ENCODE data around the gene USH2A. TPM values are rescaled to one million over a fixed set of nuclear protein-coding genes. Genes with fewer than 3 reads are reported as not detected.
"Not testable (repeated sequence)": the region's sequence is repeated elsewhere in the genome, so short reads cannot be mapped to it uniquely, and the experiment has no call there.

Gene USH2A
- total and polyA plus RNA-seq, 5 donors from 2014 or later, result not detected

DNA sequence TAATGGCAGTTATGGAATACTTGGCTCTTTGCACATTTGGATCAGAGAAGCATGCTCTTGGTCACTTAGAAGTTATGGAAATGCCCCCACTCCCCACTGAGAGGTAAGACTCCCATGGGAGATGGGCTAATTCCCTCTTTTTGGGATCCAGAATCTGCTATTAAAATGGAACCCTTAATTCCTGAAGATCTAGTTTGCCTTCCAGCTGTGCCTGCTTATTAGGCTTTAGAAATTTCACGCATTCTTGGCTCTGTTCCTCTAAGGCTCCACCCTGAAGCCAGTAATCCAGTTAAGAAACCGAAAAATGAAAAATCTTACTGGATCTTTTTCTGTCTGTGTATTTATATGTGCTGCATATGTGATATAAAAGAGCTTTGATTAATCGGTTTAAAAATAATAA is 76.7 kb downstream of the USH2A start:
- Histone ChIP-seq H3K9me3 (ENCODE audit: control insufficient read depth in 2 of 2, low read length in 2 of 2) (peaks cover 6% of the 10 kb centered on the region in 2 experiments), H3K4me3 (ENCODE audit: low read depth, low read length) (no peak overlapping the region), H3K4me1 (ENCODE audit: control insufficient read depth, insufficient read depth, low read length, poor library complexity, severe bottlenecking) (no peaks in the 10 kb centered on the region), H3K36me3 (ENCODE audit: control insufficient read depth, insufficient read depth, low read length) (no peaks in the 10 kb centered on the region), H3K27ac (ENCODE audit: insufficient read depth, low read length, poor library complexity, severe bottlenecking) (no peak overlapping the region), H3K27me3 (ENCODE audit: control insufficient read depth, insufficient read depth, low read length) (no peaks in the 10 kb centered on the region)
- H3K4me1 Mint-ChIP-seq, result no peaks in the 10 kb centered on the region
- H3K4me3 Mint-ChIP-seq, result no peak overlapping the region
- no peak overlapping the region for H3K27ac Mint-ChIP-seq
- H3K36me3 Mint-ChIP-seq, result no peaks in the 10 kb centered on the region
- H3K27me3 Mint-ChIP-seq, result no peaks in the 10 kb centered on the region
- H3K9me3 Mint-ChIP-seq, result peaks cover 0 to 13% (median 4%) of the 10 kb centered on the region in 7 donors
- DNase-seq, result no peak
- no peak for ATAC-seq (ENCODE audit: low read depth in 2 of 2)

DNA sequence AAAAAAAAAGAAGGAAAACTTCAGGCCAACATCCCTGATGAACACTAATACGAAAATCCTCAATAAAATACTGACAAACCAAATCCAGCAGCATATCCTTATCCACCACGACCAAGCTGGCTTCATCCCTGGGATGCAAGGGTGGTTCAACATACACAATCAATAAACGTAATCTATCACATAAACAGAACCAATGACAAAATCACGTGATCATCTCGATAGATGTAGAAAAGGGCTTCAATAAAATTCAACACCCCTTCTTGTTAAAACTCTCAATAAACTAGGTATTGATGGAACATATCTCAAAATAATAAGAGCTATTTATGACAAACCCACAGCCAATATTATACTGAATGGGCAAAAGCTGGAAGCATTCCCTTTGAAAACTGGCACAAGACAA is 82.7 kb downstream of the USH2A start:
- not testable (repeated sequence) for H3K4me3 ChIP-seq (ENCODE audit: low read depth, low read length); H3K9me3 ChIP-seq (ENCODE audit: control insufficient read depth in 2 of 2, low read length in 2 of 2); H3K27ac Mint-ChIP-seq; H3K4me3 Mint-ChIP-seq; H3K36me3 Mint-ChIP-seq; H3K4me1 Mint-ChIP-seq; H3K4me1 ChIP-seq (ENCODE audit: control insufficient read depth, insufficient read depth, low read length, poor library complexity, severe bottlenecking); ATAC-seq (ENCODE audit: low read depth in 2 of 2); H3K36me3 ChIP-seq (ENCODE audit: control insufficient read depth, insufficient read depth, low read length); DNase-seq; H3K27me3 ChIP-seq (ENCODE audit: control insufficient read depth, insufficient read depth, low read length); H3K27ac ChIP-seq (ENCODE audit: insufficient read depth, low read length, poor library complexity, severe bottlenecking); H3K27me3 Mint-ChIP-seq
- H3K9me3 Mint-ChIP-seq, result peaks cover 2 to 19% (median 12%) of the 10 kb centered on the region in 7 donors

DNA sequence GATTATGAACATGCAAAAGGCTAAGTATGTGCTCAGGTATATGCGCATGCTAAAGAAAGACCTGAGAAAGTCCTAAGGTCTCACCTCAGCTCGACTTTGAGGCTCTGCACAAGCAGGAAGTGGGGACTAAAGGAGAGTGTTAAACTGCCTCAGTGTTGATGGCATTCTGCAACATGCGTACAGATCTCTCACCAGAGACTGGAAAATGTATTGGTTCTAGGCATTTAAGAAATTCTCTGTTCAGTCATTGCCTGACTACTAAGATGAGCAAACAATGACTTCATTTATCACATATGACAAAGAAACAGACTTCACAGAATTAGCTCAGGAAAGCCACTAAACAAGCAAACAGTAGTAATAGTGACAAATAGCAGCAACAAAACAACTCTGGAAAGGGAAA is 90.8 kb downstream of the USH2A start:
- no peaks in the 10 kb centered on the region for H3K4me1 ChIP-seq (ENCODE audit: control insufficient read depth, insufficient read depth, low read length, poor library complexity, severe bottlenecking)
- H3K27me3 ChIP-seq (ENCODE audit: control insufficient read depth, insufficient read depth, low read length), result no peaks in the 10 kb centered on the region
- Mint-ChIP-seq H3K27ac (no peak overlapping the region), H3K36me3 (no peaks in the 10 kb centered on the region), H3K4me1 (no peaks in the 10 kb centered on the region), H3K9me3 (peaks cover 1 to 20% (median 8%) of the 10 kb centered on the region in 7 donors), H3K27me3 (no peaks in the 10 kb centered on the region), H3K4me3 (no peak overlapping the region)
- DNase-seq (no peak), ATAC-seq (ENCODE audit: low read depth in 2 of 2) (no peak)
- H3K4me3 ChIP-seq (ENCODE audit: low read depth, low read length), result no peak overlapping the region
- peaks cover 0 to 5% of the 10 kb centered on the region in 2 experiments for H3K9me3 ChIP-seq (ENCODE audit: control insufficient read depth in 2 of 2, low read length in 2 of 2)
- no peak overlapping the region for H3K27ac ChIP-seq (ENCODE audit: insufficient read depth, low read length, poor library complexity, severe bottlenecking)
- H3K36me3 ChIP-seq (ENCODE audit: control insufficient read depth, insufficient read depth, low read length), result no peaks in the 10 kb centered on the region

DNA sequence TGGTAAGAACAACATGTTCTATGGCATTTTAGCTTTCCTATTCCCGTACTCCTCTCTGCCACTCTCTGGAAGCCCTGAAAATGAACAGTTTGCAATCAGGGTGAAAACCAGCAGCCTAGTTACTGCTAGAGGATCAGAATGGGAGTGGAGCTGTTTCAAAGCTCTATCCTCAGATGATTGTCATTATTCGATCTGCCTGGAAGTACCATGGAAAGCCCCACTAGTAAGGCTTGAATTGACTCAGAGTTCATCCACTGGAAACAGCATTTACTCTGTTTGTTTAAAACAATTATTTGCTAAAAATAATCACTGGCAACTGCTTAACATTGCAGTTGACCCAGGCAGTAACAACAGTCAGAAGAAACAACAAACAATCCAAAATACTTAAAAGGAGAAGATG is 91.2 kb downstream of the USH2A start:
- ATAC-seq (ENCODE audit: low read depth in 2 of 2) (no peak), DNase-seq (no peak)
- Mint-ChIP-seq H3K36me3 (no peaks in the 10 kb centered on the region), H3K4me3 (no peak overlapping the region), H3K27ac (no peak overlapping the region), H3K4me1 (no peaks in the 10 kb centered on the region), H3K27me3 (no peaks in the 10 kb centered on the region), H3K9me3 (peaks cover 1 to 20% (median 8%) of the 10 kb centered on the region in 7 donors)
- Histone ChIP-seq H3K4me3 (ENCODE audit: low read depth, low read length) (no peak overlapping the region), H3K4me1 (ENCODE audit: control insufficient read depth, insufficient read depth, low read length, poor library complexity, severe bottlenecking) (no peaks in the 10 kb centered on the region), H3K27me3 (ENCODE audit: control insufficient read depth, insufficient read depth, low read length) (no peaks in the 10 kb centered on the region), H3K9me3 (ENCODE audit: control insufficient read depth in 2 of 2, low read length in 2 of 2) (peaks cover 0 to 5% of the 10 kb centered on the region in 2 experiments), H3K36me3 (ENCODE audit: control insufficient read depth, insufficient read depth, low read length) (no peaks in the 10 kb centered on the region), H3K27ac (ENCODE audit: insufficient read depth, low read length, poor library complexity, severe bottlenecking) (no peak overlapping the region)

DNA sequence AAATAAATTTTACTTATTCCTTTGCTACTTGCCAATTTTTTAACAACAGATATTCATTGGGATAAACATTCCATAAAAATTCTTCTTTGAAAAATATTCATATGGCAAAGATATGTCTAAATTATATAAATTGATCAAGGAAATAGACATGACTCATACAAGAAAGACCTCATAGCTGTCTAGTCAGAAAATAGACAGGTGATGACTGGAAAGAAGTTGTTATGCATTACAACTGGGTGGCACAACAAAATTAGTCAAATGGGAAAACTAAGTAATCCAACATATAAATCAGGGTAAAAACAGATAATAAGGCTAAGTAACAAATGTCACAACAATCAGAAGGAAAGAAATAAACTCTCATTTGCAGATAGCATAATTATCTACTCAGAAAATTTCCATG is 92.0 kb downstream of the USH2A start:
- no peak for ATAC-seq (ENCODE audit: low read depth in 2 of 2)
- no peaks in the 10 kb centered on the region for H3K36me3 Mint-ChIP-seq
- no peak overlapping the region for H3K4me3 Mint-ChIP-seq
- H3K9me3 ChIP-seq (ENCODE audit: control insufficient read depth in 2 of 2, low read length in 2 of 2), result peaks cover 0 to 5% of the 10 kb centered on the region in 2 experiments
- no peak overlapping the region for H3K27ac Mint-ChIP-seq
- DNase-seq, result no peak
- H3K27me3 ChIP-seq (ENCODE audit: control insufficient read depth, insufficient read depth, low read length), result no peaks in the 10 kb centered on the region
- no peaks in the 10 kb centered on the region for H3K27me3 Mint-ChIP-seq
- no peaks in the 10 kb centered on the region for H3K4me1 Mint-ChIP-seq
- no peaks in the 10 kb centered on the region for H3K36me3 ChIP-seq (ENCODE audit: control insufficient read depth, insufficient read depth, low read length)
- H3K9me3 Mint-ChIP-seq, result peaks cover 1 to 20% (median 8%) of the 10 kb centered on the region in 7 donors
- H3K27ac ChIP-seq (ENCODE audit: insufficient read depth, low read length, poor library complexity, severe bottlenecking), result no peak overlapping the region
- H3K4me1 ChIP-seq (ENCODE audit: control insufficient read depth, insufficient read depth, low read length, poor library complexity, severe bottlenecking), result no peaks in the 10 kb centered on the region
- H3K4me3 ChIP-seq (ENCODE audit: low read depth, low read length), result no peak overlapping the region

DNA sequence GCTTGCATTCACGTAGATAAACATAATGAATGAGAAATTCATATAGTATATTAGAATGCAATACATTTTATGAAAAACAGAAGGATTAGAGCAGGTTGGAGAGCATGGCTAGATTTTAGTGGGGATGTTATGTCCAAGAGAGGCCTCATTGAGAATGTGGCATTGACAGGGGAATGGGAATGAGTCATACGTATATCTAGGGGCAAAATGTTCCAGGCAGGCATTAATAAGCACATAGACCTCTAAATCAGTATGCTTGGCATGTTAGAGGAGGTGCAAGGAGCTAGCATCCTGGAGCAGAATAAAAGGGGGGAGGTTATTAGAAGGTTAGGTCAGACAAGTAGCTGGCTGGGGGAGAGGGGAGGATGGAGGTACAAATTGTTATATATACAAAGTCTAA is 93.0 kb downstream of the USH2A start:
- no peaks in the 10 kb centered on the region for H3K27me3 Mint-ChIP-seq
- ATAC-seq (ENCODE audit: low read depth in 2 of 2), result no peak

DNA sequence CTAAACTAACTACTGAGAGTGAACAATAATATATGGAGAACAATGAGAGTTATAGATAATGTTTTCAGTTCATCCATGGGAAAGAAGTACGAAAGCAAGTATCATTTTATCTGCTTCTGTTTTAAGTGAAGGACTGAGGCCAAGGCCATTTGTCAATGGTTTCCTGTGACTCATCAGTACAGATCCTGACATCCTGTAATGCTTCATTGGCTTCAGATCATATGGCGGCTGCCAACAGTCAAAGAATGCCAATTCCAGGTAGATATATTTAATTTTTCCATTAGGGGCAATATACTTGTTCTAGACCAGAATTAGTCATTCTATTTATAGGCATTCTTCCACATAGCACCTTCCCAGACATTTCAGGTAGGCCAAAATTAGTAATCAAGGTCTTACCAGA is 97.3 kb downstream of the USH2A start:
- Histone ChIP-seq H3K9me3 (ENCODE audit: control insufficient read depth in 2 of 2, low read length in 2 of 2) (peaks cover 0 to 2% of the 10 kb centered on the region in 2 experiments), H3K27me3 (ENCODE audit: control insufficient read depth, insufficient read depth, low read length) (no peaks in the 10 kb centered on the region), H3K36me3 (ENCODE audit: control insufficient read depth, insufficient read depth, low read length) (no peaks in the 10 kb centered on the region), H3K27ac (ENCODE audit: insufficient read depth, low read length, poor library complexity, severe bottlenecking) (no peak overlapping the region), H3K4me1 (ENCODE audit: control insufficient read depth, insufficient read depth, low read length, poor library complexity, severe bottlenecking) (no peaks in the 10 kb centered on the region), H3K4me3 (ENCODE audit: low read depth, low read length) (no peak overlapping the region)
- Mint-ChIP-seq H3K4me1 (no peaks in the 10 kb centered on the region), H3K9me3 (peaks cover 0 to 16% (median 4%) of the 10 kb centered on the region in 7 donors), H3K4me3 (no peak overlapping the region), H3K36me3 (no peaks in the 10 kb centered on the region), H3K27ac (no peak overlapping the region), H3K27me3 (no peaks in the 10 kb centered on the region)
- ATAC-seq (ENCODE audit: low read depth in 2 of 2), result no peak
- no peak for DNase-seq

More for the DNA sequence above, 93.0 kb downstream of the USH2A start:
- Mint-ChIP-seq H3K9me3 (peaks cover 1 to 20% (median 6%) of the 10 kb centered on the region in 7 donors), H3K27ac (no peak overlapping the region), H3K36me3 (no peaks in the 10 kb centered on the region), H3K4me1 (no peaks in the 10 kb centered on the region), H3K4me3 (no peak overlapping the region)
- Histone ChIP-seq H3K4me3 (ENCODE audit: low read depth, low read length) (no peak overlapping the region), H3K27me3 (ENCODE audit: control insufficient read depth, insufficient read depth, low read length) (no peaks in the 10 kb centered on the region), H3K4me1 (ENCODE audit: control insufficient read depth, insufficient read depth, low read length, poor library complexity, severe bottlenecking) (no peaks in the 10 kb centered on the region), H3K27ac (ENCODE audit: insufficient read depth, low read length, poor library complexity, severe bottlenecking) (no peak overlapping the region), H3K9me3 (ENCODE audit: control insufficient read depth in 2 of 2, low read length in 2 of 2) (peaks cover 0 to 5% of the 10 kb centered on the region in 2 experiments), H3K36me3 (ENCODE audit: control insufficient read depth, insufficient read depth, low read length) (no peaks in the 10 kb centered on the region)
- no peak for DNase-seq

DNA sequence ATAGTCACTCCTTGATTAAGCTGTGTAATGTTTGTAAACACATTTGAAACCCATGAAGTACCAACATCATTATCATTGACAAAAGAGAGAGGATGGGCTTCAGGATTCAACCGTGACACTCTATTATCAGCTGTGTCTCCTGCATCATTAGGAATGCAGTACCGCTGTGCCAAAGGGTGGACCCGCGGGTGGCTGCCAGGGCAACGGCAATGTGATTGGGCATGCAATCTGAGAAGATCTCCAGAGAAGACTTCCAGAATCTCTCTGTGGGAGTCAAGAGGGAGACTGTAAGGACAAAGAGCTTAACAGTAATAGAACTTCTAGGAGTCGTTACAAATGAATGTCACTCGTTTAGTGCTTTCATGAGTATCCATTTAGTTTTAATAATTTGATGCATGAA is 97.9 kb downstream of the USH2A start:
- H3K27ac ChIP-seq (ENCODE audit: insufficient read depth, low read length, poor library complexity, severe bottlenecking), result no peak overlapping the region
- H3K4me1 ChIP-seq (ENCODE audit: control insufficient read depth, insufficient read depth, low read length, poor library complexity, severe bottlenecking), result no peaks in the 10 kb centered on the region
- peaks cover 0 to 13% (median 2%) of the 10 kb centered on the region in 7 donors for H3K9me3 Mint-ChIP-seq
- no peak overlapping the region for H3K27ac Mint-ChIP-seq
- no peak overlapping the region for H3K4me3 Mint-ChIP-seq
- DNase-seq (no peak), ATAC-seq (ENCODE audit: low read depth in 2 of 2) (no peak)
- H3K36me3 ChIP-seq (ENCODE audit: control insufficient read depth, insufficient read depth, low read length), result no peaks in the 10 kb centered on the region
- peaks cover 0 to 2% of the 10 kb centered on the region in 2 experiments for H3K9me3 ChIP-seq (ENCODE audit: control insufficient read depth in 2 of 2, low read length in 2 of 2)
- H3K27me3 Mint-ChIP-seq, result no peaks in the 10 kb centered on the region
- no peaks in the 10 kb centered on the region for H3K27me3 ChIP-seq (ENCODE audit: control insufficient read depth, insufficient read depth, low read length)
- H3K36me3 Mint-ChIP-seq, result no peaks in the 10 kb centered on the region
- H3K4me1 Mint-ChIP-seq, result no peaks in the 10 kb centered on the region
- H3K4me3 ChIP-seq (ENCODE audit: low read depth, low read length), result no peak overlapping the region

All from CD4-positive, CD25-positive, alpha-beta regulatory T cell (primary cell).